Measurements from ENCODE around the gene EHHADH. TPM values are rescaled to one million over a fixed set of nuclear protein-coding genes. Genes with fewer than 3 reads are reported as not detected.
A peak's percentile ranks its signal among the peaks of the same experiment; 100 is the strongest.
"Not testable (repeated sequence)": the region's sequence is repeated elsewhere in the genome, so short reads cannot be mapped to it uniquely, and the experiment has no call there.

EHHADH gene
- total RNA-seq = 10 to 100 TPM in 3 of 4 donors, 1 to 10 TPM in 1; 7.4 to 23.7 (median 15.6) TPM

DNA sequence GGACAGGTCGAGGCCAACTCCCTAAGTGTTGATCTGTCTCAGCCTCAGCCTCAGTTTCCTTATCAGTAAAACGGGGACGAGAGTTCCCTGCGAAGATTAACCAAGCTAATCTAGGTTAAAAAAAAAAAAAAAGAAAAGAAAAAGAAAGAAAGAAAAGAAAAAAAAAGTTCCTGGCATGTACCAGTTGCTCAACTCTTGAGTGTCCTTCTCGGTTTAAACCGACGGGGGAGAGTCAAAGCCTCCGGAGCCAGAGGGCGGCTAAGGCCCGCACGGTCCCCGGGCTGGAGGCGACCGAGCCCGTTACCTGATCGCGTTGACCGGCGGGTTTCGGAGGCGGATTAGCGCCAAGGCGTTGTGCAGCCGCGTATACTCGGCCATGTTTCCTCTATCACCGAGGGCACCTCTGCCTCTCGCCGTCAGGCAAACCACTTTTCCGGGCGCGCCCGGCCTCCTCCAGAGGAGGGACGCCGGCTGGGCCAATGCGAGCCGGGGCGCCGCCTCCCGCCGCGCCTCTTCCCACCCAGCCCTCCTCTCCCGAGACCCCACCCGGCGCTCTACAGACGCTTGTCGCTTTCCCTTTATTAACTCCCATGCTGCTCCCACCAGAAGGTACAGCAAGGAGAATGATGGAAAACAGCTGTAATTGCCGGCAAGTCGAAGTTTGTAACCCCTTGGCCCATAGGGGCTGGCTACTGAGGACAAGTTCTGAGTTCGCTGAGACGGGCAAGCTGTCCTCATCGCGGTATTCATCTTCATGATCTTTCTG is at the start of gene EHHADH:
Gene EHHADH (minus strand): TSS at position 405 of the 766 bp plus-strand sequence. CDS start 27 bp downstream, at position 378.
- Histone ChIP-seq H3K36me3 (no peaks in the 10 kb centered on the region), H3K4me3 (replicated peaks in 1 of 3) (peak within 1 kb of the TSS in 2 of 3 donors; percentile 40 to 79), H3K4me1 (no peaks in the 10 kb centered on the region), H3K27me3 (no peaks in the 10 kb centered on the region), H3K27ac (peak within 1 kb of the TSS in 1 of 3 donors; percentile 48), H3K9me3 (no peaks in the 10 kb centered on the region)
- DNase-seq = peak; percentile 73 to 83
- 4 to 7% methylated on average over 50 to 53 of the region's 53 CpGs for WGBS, 2 donors
- TF ChIP-seq, protein P1, sequence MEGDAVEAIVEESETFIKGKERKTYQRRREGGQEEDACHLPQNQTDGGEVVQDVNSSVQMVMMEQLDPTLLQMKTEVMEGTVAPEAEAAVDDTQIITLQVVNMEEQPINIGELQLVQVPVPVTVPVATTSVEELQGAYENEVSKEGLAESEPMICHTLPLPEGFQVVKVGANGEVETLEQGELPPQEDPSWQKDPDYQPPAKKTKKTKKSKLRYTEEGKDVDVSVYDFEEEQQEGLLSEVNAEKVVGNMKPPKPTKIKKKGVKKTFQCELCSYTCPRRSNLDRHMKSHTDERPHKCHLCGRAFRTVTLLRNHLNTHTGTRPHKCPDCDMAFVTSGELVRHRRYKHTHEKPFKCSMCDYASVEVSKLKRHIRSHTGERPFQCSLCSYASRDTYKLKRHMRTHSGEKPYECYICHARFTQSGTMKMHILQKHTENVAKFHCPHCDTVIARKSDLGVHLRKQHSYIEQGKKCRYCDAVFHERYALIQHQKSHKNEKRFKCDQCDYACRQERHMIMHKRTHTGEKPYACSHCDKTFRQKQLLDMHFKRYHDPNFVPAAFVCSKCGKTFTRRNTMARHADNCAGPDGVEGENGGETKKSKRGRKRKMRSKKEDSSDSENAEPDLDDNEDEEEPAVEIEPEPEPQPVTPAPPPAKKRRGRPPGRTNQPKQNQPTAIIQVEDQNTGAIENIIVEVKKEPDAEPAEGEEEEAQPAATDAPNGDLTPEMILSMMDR (IDR thresholded peaks at IDR 0.05) = peak in 2 of 6 experiments; percentile 10 to 23
- peak in 1 of 2 donors; percentile 85 for TF ChIP-seq POLR2A (IDR thresholded peaks at IDR 0.05)
- intact Hi-C loops (cut with DNase I) = no loop called here

- H3K36me3 ChIP-seq; DNase-seq; intact Hi-C loops (cut with DNase I); H3K9me3 ChIP-seq; H3K27ac ChIP-seq; H3K4me1 ChIP-seq; H3K27me3 ChIP-seq; H3K4me3 ChIP-seq (replicated peaks in 1 of 3): not testable (repeated sequence)
- WGBS, 2 donors = 91 to 92% methylated on average over 10 of the region's 10 CpGs
These were observed 46.1 kb upstream of the EHHADH start for GRCh38 chr3:185299918-185300426.

GRCh38 chr3:185297867-185298266 is 44.0 kb upstream of the EHHADH start:
- Histone ChIP-seq H3K4me1 (no peaks in the 10 kb centered on the region), H3K27ac (no peak overlapping the region), H3K27me3 (no peaks in the 10 kb centered on the region), H3K9me3 (no peaks in the 10 kb centered on the region), H3K36me3 (no peaks in the 10 kb centered on the region), H3K4me3 (replicated peaks in 1 of 3) (no peak overlapping the region)
- TF ChIP-seq, protein P1 (IDR thresholded peaks at IDR 0.05) = no peak
- TF ChIP-seq POLR2A (IDR thresholded peaks at IDR 0.05) = no peak
- DNase-seq = no peak
- whole genome bisulfite sequencing, 2 donors = 93 to 96% methylated on average over 3 of the region's 3 CpGs
- intact Hi-C loops (cut with DNase I) = no loop called here

GRCh38 chr3:185292238-185292637 is 38.4 kb upstream of the EHHADH start:
- Histone ChIP-seq H3K27ac (no peak overlapping the region), H3K9me3 (no peaks in the 10 kb centered on the region), H3K4me3 (replicated peaks in 1 of 3) (no peak overlapping the region), H3K27me3 (no peaks in the 10 kb centered on the region), H3K36me3 (no peaks in the 10 kb centered on the region), H3K4me1 (no peaks in the 10 kb centered on the region)
- WGBS, 2 donors = 96 to 97% methylated on average over 7 of the region's 7 CpGs
- DNase-seq = no peak
- TF ChIP-seq POLR2A (IDR thresholded peaks at IDR 0.05) = no peak
- TF ChIP-seq, protein P1 (IDR thresholded peaks at IDR 0.05) = no peak
- intact Hi-C loops (cut with DNase I) = no loop called here

DNA sequence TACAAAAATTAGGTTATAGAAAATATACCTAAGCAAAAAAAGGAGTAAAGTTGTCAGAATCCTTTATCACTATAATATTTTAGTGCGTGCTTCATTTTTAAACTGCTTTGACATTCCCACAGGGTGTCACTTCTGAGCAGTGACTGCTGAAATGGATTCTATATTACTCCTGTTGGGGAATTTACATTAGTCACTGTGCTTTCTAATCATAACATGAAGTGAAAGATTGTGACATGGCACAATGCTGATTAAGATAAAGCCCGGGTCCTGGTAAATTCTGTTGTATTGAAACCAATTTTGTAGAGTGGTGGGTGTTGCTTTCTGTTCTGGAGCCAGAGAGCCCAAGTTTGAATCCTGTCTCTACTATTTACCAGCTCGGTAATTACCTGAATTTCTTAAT is 36.4 kb upstream of the EHHADH start:
- Histone ChIP-seq H3K4me3 (replicated peaks in 1 of 3) (no peak overlapping the region), H3K27ac (no peak overlapping the region), H3K27me3 (no peaks in the 10 kb centered on the region), H3K36me3 (no peaks in the 10 kb centered on the region), H3K9me3 (no peaks in the 10 kb centered on the region), H3K4me1 (no peaks in the 10 kb centered on the region)
- TF ChIP-seq, protein P1 (IDR thresholded peaks at IDR 0.05) = no peak
- no peak for TF ChIP-seq POLR2A (IDR thresholded peaks at IDR 0.05)
- intact Hi-C loops (cut with DNase I) = no loop called here
- WGBS, 2 donors = 90 to 96% methylated on average over 3 of the region's 3 CpGs
- no peak for DNase-seq

Measured in thyroid gland (tissue), 4 donors.